Measurements from ENCODE around the gene RAB1B.
"Not testable (repeated sequence)": the region's sequence is repeated elsewhere in the genome, so short reads cannot be mapped to it uniquely, and the experiment has no call there.

Gene RAB1B

DNA sequence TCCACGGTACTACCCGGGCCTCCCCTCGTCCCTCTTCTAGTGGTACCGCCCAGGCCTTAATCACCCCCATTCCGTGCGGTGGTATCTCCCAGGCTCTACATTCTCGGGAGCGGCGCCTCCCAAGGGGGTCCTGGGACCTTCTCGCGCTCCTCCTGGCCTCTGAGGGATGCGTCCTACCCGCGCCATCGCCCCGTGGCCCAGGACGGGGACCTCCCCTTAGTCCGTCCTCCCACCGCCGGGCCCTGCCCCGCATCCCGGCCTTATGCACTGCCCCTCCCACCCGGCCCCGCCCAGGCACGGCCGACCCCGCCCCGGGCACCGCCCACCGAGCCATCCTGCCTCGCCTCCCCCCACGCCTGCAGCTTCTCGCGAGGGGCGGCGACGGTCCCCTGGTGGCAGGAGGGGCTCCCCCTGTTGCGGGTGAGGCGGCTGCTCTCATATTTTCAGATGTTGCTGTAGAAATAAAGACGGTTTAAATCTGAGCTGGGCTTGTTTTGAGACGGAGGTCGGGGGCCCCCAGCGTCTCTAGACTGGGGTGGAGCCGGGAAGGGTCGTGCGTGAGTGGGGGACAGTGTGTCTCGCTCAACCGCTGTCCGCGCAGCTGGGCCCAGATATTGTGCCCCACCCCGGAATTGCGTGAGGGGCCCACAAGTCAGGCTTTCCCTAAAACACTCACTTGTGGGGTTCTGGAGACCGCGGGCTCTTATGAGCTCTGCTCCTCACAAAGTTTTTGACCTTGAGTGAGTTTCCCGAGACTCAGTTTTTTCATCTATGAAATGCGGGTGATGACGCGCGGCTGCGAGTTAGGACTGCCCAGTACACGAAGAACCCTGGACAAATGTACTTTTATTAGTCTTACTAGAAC lies 828 bp upstream of the RAB1B start:
- DNase-seq = peak; percentile 88

DNA sequence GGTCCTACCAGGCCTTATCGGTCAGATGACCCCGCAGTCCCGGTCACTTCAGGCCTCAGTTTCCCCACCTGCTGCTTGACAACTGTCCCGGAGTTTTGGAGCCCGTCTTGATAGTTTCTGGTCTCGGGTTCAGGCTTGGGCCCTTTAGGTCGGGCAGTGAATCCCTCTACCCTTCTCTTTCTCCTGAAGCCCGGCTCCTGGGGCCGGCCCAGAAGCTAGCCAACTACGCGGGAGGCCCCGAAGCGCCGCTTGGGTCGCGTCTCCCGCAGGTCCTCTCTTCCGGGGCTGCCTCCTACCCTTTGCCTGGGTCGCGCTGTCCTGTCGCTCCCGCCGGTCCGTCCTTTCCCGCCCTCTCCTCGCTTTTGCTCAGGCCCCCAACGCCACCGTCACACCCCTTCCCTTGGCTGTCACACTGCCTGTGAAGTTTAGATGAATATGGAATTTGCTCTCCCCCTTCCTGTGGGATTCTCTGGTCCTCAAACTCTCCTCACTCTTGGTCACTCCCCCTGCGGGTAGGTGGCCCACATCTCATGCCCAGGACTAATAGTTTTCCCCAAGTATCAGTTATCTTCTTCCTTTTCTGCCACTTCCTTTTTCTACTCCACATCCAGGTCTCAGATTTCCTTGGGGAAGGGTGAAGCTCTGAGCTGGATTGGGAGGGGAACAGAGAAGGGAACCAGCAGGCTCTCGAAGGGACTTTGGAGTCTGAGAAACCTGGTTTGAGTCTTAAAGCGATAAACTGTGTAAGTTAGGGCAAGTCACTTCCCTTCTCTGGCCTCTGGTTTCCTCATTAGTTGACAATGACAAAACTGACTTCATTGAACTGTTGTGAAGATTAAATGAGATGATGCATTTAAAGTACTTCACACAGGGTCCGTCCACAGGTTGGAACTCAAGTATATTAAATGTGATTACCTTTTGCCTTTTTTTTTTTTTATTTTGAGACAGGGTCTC lies 790 bp downstream of the RAB1B start:
- DNase-seq = peak; percentile 29

DNA sequence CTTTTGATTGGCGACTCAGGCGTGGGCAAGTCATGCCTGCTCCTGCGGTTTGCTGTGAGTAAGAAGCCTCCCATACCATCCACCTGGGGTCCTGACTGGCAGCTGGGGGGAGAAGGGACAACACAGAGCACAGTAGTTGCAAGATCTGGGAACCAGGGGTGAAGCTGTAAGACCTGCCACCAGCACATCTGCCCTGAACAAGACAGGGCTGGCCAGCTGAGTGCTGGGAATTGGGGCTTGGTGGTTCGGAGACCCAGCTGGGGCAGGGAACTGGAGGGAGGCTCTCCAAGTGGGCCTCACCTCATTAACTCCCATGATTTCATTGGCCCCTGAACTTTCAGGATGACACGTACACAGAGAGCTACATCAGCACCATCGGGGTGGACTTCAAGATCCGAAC lies 3.4 kb downstream of the RAB1B start:
- no peak for DNase-seq

DNA sequence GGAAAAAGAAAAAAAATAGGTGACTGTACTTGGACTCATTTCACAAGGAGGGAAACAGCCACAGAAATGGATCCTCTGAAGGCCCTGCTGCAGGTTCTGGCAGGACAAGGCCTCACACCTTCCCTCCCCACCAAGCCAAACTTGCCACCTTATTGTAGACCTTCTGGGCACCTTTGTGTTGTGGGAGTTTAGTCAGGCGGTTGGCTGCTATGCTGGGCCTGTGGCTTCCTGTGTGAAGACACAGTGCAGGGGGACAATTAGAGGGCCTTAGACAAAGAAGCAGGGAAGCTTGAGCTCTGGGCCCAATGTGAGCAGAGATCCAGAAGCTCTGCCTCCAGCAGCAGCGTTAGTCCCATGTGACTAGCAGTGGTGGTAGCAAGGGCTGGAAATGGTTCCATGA lies 4.2 kb downstream of the RAB1B start:
- no peak for DNase-seq

DNA sequence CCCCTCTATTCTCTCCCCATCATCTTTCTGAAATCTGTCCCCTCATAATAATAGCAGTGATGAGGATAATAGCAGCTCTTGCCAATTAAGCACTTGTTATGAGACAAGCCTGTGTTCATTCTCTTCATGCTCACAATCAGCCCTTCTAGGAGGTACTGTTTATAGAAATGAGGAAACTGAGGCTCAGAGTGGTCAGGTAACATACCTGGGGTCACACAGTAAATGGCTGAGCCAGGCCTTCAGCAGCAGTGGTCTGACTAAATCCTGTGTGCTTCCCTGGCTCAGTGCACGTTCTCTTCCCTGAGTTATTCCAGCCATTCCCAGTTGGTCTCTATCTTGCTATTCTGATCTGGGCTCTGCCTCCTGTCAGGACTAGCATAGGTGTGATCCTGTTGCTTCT lies 5.8 kb downstream of the RAB1B start:
- no peak for DNase-seq

DNA sequence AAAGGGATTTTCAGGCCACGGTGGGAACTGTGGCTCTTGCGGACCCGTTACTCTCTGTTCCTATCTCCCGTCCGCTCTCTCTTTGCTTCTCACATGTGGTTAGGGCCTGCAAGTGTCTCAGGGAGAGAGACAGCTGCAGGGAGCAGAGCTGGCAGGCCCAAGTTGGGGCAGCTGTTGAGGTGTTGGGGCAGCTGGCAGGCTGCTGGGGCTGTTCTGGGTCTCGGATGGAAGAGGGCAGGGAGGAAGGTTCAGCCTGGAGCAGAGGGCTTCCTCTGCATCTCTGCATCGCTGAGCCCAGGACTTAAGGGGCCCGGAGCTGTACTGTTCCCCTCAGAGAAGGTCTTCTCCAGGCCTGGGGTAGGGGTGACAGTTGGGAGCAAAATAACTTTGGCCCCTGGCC lies 7.0 kb downstream of the RAB1B start:
- DNase-seq = no peak

DNA sequence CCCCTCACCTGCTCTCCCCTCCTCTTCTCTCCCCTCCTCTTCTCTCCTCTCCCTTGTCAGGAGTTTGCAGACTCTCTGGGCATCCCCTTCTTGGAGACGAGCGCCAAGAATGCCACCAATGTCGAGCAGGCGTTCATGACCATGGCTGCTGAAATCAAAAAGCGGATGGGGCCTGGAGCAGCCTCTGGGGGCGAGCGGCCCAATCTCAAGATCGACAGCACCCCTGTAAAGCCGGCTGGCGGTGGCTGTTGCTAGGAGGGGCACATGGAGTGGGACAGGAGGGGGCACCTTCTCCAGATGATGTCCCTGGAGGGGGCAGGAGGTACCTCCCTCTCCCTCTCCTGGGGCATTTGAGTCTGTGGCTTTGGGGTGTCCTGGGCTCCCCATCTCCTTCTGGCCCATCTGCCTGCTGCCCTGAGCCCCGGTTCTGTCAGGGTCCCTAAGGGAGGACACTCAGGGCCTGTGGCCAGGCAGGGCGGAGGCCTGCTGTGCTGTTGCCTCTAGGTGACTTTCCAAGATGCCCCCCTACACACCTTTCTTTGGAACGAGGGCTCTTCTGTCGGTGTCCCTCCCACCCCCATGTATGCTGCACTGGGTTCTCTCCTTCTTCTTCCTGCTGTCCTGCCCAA lies 7.7 kb downstream of the RAB1B start:
- no peak for DNase-seq

DNA sequence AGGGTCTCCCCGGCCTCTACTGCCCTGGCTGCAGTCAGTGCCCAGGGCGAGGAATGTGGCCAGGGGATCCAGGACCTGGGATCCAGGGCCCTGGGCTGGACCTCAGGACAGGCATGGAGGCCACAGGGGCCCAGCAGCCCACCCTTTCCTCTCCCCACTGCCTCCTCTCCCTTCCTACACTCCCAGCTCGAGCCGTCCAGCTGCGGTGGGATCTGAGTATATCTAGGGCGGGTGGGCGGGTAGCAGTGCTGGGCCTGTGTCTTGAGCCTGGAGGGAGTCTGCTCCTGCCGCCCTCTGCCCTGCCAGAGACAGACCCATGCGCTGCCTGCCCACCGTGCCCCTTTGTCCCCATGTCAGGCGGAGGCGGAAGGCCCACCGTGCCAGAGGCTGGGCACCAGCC lies 8.2 kb downstream of the RAB1B start:
- DNase-seq = not testable (repeated sequence)

DNA sequence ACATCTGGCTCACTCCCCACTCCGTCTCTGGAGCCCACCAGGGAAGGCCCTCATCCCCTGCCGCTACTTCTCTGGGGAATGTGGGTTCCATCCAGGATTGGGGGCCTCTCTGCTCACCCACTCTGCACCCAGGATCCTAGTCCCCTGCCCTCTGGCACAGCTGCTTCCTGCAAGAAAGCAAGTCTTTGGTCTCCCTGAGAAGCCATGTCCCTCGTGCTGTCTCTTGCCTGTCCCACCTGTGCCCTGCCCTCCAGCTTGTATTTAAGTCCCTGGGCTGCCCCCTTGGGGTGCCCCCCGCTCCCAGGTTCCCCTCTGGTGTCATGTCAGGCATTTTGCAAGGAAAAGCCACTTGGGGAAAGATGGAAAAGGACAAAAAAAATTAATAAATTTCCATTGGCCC lies 8.6 kb downstream of the RAB1B start:
- not testable (repeated sequence) for DNase-seq

DNA sequence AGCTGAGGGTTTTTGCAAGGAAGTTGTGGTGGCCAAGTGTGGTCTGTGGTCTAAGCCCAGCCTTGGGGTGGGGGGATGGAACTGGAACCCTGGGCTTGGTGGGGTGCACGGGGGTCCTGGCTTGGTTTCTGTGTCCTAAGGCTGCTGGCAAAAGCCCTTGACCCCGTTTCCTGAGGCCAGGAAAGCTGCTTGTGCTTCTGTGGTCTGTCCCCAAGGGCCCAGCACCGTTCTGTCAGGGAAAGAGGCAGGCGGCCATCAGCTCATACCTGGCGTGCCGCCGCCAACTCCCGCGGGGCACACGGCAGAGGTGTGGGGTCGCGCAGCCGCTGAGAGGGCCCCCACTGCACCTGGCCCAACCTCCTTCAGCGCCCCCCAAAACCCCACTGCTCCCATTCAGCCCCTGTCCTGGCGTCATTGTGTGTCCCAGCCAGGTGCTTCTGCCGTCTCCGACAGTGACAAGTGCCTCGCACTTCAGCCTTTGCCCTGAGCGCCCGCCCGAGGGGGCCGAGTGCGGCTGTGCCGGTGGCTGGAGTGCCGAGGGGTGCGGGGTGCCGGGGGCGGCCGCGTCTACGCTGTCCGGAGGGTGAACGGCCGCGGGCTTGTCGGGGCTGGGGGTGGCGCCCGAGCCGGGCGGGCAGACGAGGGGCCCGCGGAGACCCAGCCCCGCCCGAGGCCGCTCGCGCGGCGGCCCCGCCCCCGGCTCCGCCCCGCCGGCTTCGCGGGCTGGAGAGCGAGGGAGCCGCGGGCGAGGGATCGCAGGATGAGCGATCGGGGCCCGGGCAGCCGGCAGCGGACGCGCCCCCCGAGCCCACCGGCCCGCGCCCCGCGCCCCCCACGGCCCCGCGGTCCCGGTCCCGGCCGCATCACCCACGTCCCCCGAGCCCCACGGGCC lies 9.3 kb downstream of the RAB1B start, which contains the start of gene CNIH2:
CNIH2 (plus strand) TSS at position 705 of the 892 bp plus-strand sequence. CDS start 282 bp downstream, outside the sequence.
- peak; percentile 67 for DNase-seq

DNA sequence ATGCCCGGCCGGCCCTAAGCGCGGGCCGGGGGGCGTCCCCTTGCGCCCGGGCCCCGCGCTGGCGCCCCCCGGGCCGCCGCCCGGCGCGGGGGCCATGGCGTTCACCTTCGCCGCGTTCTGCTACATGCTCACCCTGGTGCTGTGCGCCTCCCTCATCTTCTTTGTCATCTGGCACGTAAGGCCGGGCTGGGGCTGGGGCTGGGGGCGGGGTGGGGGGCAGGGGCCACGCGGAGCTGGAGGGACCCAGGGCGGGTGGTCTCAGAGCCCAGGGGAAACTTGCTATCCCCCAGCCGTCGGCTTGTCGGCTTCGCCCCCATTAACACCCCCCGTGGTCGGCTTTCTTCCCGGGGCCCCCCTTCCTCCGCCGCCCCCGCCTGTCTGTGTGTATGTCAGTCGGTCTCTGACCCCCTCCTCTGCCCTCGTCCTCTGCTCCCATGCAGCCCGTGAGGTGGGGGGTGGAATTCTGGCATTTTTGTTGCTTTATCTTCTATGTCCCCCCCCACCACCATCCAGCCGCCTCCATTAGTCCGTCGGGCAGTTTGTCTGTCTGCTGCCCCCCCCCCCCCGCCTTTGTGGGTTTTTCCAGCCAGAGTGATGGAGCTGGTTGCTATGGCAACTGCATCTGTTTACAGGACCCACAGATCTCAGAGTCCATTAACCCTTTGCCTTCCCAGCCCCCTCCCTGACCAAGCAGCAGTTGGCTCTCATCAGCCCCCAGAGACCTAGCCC lies 10.1 kb downstream of the RAB1B start:
- peak; percentile 14 for DNase-seq

DNA sequence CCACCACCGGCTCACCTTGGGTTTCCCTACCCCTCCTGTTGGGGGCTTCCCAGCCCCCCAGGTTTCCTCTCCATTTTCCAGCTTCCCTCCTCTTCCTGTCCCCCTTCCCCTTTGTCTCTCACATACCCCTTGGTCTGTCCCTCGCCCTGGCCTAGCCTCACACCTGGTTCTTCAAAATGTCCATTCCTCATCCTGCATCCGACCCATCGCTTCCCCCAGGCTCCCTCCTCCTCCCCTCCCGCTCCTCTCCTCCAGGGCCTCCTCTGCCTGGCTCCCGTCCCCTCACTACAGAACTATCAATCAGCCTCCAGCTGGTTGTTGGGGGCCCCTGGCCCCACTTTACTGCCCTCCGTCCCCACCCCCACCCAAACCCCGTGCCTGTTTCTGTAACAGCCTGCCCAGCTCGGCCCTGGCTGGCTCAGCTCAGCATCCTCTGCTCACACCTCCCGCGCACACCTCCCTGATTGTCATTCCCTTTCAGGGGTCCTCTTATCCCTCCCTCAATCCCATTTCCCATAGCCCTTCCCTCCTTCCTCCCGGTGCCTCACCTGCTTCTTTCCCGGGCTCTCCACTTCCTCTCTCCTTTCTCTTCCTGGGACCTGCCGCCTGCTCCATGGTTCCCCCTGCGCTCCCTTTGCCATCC lies 10.8 kb downstream of the RAB1B start:
- no peak for DNase-seq

DNA sequence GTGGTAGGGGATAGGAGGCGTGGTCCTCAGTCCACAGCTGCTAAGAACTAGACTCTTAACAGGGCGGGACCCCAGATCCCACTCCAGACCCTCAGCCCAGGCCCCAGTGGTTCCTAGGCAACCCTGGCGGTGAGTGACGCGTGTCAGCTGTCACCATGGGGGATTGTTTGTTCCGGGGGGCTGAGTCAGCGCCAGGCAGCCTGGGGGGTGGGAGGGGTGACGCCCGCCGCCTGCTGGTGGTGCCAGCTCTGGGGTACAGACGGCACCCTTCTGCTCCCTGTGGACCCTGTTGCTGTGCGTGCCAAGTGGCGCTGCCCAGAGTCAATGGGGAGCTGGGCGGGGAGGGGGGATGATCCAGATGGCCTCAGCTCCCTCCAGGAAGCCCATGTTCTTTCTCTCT lies 12.0 kb downstream of the RAB1B start:
- no peak for DNase-seq

DNA sequence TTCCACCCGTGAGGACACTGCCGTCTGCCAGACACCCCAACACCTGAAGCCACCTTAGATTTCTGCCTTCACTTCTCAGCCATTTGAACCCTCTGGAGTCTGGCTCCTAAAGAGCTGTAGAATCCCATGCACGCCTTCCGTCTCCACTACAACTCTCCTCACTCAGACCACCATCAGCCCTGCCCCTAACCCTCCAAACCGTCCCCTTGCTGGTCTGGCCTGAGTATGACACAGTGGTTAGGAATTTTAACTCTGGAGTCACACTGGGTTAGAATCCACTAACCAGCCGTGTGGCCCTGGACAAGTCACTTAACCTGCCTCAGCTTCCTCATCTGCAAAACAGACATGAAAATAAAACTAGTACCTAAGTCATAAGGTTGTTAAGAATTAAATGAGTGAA lies 12.6 kb downstream of the RAB1B start:
- DNase-seq = no peak

DNA sequence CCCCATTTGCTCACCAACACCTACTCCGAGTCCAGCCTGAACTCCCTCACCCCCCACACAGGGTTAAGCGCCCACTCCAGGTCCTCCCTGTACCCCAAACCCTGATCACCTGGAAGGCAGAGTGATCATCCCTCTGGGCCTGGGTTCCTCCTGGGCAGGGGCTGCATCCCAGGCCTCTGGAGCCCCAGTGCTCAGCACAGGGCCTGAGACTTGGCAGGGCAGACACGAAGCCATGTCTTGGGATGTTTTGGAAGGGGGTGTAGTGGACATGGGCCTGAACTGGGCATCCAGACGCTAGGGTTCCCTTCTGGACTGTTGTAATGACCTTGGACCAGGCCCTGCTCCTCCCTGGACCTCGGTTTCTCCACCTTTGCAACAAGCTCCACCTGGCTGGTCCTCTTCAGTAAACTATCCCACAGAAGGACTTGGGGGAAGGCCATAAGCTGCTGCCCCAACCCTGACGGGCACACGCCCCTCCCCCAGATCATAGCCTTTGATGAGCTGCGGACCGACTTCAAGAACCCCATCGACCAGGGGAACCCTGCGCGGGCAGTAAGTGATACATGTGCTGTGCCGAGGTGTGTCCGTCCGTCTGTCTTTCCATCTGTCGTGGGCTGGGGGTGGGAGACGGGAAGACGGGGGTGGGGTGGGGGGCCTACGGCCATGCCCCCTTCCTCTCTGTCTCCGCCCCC lies 13.5 kb downstream of the RAB1B start:
- no peak for DNase-seq

DNA sequence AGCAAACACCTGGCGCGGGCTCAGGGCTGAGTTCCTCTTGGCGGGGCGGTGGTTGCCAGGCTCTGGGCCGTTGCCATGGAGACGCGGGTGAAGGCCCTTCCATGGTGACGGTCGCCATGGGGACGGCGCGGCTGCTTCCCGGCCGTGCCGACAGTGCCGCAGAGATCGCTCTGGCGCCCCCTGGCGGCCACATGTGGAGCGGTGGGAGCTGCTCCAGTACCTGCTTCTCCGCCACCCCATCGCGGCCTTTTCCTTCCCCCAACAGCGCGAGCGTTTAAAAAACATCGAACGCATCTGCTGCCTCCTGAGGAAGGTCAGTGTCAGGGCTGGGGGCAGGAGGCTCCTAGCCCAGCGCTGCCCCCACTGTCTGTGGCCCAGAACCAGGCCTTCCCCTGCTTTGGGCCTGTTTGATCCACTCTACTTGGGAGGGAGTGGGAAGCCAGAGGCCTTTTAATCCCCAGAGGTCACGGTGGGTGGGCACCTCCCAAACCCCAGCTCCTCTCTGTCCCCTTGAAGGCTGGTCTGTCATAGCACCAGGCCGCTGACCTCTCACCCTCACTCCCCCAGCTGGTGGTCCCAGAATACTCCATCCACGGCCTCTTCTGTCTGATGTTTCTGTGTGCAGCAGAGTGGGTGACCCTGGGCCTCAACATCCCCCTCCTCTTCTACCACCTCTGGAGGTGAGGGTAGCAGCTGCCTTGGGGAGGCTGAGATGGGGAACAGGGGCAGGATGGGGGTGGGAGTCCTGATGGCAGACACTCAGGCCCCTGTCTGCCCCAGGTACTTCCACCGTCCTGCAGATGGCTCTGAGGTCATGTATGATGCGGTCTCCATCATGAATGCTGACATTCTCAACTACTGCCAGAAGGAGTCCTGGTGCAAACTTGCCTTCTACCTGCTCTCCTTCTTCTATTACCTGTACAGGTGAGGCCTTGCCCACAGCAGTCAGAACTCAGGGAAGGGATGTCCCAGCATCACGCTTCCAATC lies 14.3 kb downstream of the RAB1B start:
- DNase-seq = peak; percentile 100

DNA sequence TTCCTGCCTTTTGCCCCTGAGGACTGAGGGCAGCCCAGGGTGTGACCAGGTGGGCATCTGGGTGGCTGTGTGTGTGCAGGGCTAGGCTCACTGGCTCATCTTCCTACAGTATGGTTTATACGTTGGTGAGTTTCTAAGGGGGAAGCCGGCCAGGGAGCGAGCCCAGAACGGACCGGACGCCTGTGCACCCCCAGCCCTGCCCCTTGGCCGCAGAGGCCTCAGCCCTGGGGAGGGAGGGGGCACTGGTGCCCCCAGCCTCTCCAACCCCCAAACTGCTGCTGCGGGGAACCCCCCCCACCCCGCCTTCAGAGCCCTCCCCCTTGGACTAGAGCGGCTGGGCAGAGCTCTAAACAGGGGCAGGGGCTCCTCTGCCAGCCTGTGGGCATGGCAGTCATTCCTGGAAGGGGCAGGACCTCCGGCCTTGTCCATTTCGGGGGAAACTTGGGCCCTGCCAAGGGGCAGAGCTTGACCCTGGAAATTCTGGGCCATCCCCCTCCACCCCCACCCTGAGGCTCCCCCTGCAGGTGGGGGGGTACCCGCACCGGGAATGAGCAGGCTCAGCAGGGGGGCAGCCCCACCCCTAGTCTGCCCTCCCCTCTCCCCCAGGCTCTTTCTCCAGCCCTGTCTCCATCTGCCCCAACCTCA lies 15.1 kb downstream of the RAB1B start:
- no peak for DNase-seq

DNA sequence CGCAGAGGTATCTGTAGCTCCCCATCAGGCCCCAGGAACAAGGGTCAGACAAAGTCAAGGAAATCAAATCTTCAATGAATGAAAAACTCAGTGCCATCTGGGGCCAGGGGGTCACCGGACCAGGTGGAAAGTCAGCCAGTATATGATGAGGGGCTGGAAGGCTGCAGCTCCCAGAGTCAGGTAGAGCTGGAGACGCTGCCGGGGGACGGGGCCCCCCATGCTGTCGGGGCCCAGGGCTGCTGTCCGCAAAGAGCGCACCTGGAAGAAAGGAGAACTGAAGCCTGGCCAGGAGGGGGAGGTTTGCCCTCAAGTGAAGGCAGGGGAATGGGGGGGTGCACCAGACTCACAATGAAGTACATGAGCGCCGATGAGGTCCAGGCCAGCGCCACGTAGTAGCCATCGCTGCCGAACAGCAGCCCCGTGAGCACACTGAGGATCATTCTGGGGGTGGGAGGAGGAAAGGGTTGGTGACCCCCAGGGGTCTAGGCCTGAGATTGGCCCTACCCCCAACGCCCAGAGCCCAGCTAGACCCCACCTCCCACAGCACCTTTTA lies 16.2 kb downstream of the RAB1B start:
- no peak for DNase-seq

All from CD4-positive, alpha-beta T cell treated with Interleukin-6 for 4 hours (primary cell).